ENCODE measurements around the gene BAAT. TPM values are rescaled to one million over a fixed set of nuclear protein-coding genes. Genes with fewer than 3 reads are reported as not detected.

The BAAT gene
- total and polyA plus RNA-seq, 2 of the 13 experiments (the other 11 are each of a cell fraction or from before 2014, with no cell fraction given) = 0.71 to 7.9 TPM

- TF ChIP-seq ZNF432 (CRISPR knock-in tag; IDR thresholded peaks at IDR 0.05; ENCODE audit: borderline replicate concordance) (no peak), AHDC1 (CRISPR knock-in tag; IDR thresholded peaks at IDR 0.05; ENCODE audit: borderline replicate concordance) (peak; percentile 47; the same call in 1 of the 2 replicates), ZNF557 (CRISPR knock-in tag; IDR thresholded peaks at IDR 0.05) (no peak), FOSL2 (CRISPR knock-in tag; IDR thresholded peaks at IDR 0.05) (no peak), SATB2 (CRISPR knock-in tag; IDR thresholded peaks at IDR 0.05) (no peak), ATF5 (CRISPR knock-in tag; IDR thresholded peaks at IDR 0.05; ENCODE audit: low read depth) (no peak), HNRNPUL1 (IDR thresholded peaks at IDR 0.05; ENCODE audit: low read depth, low read length) (peak; percentile 100), MAFF (IDR thresholded peaks at IDR 0.05; ENCODE audit: low read depth, low read length) (no peak), GATAD1 (CRISPR knock-in tag; IDR thresholded peaks at IDR 0.05) (no peak; the same call in 1 of the 2 replicates), ZNF34 (CRISPR knock-in tag; IDR thresholded peaks at IDR 0.05; ENCODE audit: borderline replicate concordance) (no peak), ZMYM4 (CRISPR knock-in tag; IDR thresholded peaks at IDR 0.05) (peak; percentile 61; the same call in 1 of the 2 replicates), AFF4 (CRISPR knock-in tag; IDR thresholded peaks at IDR 0.05) (no peak), ZNF343 (CRISPR knock-in tag; IDR thresholded peaks at IDR 0.05) (no peak), FOXP4 (CRISPR knock-in tag; IDR thresholded peaks at IDR 0.05) (peak; percentile 38; the same call in 1 of the 2 replicates), JUN (CRISPR knock-in tag; IDR thresholded peaks at IDR 0.05) (0 out of 2 replicates have a peak, but pooled peaks have one; percentile 21), ZNF746 (CRISPR knock-in tag; IDR thresholded peaks at IDR 0.05) (no peak), CHD4 (IDR thresholded peaks at IDR 0.05; ENCODE audit: borderline replicate concordance, low read length) (peak; percentile 76; the same call in 1 of the 2 replicates)
These were observed 18.6 kb downstream of the BAAT start (continued) for GRCh38 chr9:101366038-101366756.

Data from HepG2 (cell line).